DMS79 treated with DMSO at 0.1 percent for 48 hours (cell line): ENCODE measurements around the gene PLCD3.
"Not testable (repeated sequence)": the region's sequence is repeated elsewhere in the genome, so short reads cannot be mapped to it uniquely, and the experiment has no call there.

Source experiments
- DNase-seq: peaks from one replicate; lab custom pipeline; 2025; lab: John Stamatoyannopoulos, UW

Gene PLCD3

DNA sequence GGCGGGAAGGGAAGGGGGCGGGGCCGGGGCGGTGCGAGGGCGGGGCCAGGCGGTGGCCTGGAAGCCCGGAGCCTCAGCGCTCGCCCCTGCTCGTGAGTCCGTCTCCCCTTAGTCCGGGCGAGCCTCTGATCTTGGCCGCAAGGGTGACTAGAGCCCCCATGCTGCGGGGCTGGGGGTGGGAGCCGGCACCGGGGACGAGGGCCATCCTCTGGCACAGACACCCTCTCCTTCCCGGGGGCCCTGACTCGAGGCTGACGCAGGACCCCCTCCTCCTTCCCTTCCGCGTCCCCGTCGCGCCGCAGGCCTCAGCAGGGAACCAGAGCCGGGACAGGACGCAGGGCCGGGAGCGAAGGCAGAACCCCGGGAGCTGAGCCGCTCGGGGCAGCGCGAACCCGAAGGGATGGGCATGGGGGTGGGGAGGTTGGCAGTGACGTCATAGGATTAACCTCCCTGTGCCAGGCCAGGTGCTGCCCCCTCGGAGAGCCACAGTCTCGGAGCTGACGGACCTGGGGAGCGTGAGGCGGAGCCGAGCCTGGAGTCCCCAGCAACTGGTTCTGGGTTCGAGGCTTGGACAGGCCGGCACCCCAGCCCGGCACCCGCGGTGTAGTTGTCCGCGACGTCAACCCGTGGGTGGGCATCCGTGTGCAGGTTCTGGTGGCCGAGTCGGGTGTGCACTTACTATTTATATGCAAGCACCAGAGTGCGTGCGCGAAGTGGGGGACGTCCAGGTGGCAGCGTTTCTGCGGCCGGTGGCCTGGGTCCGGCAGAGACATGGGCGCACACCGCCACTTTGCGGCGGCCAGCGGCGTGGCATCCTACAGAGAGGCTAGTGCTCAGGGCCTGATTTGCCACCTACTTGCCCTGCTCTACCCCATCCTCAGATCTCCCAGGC is 503 bp upstream of the PLCD3 start:
- DNase-seq = peak; percentile 39

DNA sequence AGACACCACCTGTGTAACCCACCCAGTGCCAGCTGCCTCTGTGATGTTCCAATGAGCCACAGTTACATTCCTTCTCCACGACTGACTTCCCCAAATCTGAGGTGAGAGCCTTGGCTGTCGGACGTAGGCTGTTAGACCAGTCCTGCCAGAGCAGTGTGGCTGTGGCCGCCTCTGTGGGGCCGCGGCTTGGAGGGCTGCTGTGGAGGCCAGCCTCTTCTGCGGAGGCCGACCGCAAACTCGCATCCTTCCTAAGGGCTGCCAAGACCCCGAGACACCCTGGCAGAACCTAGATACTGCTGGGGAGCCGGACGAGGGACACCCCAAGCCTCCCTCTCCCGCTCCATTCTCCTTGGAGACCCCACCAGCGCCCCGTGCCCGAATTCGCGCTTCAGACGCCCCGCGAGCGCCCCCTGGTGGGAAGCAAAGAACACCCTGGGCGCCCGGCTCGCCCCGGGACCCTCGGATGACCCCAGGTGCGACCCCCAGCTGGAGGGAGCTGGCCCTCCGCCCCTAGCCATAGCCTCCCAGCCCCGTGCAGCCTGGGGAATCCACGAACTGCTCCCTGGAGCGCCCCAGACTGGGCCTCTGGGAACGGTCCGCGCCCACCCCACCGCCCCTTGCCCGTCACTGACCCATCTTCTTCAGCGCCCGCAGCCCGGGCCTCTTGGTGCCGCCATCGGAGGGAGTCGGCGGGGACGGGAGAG is 547 bp downstream of the PLCD3 start:
- DNase-seq = peak; percentile 35

- no peak for DNase-seq
Observed at GRCh38 chr17:45130681-45131615, 1.4 kb downstream of the PLCD3 start.

DNA sequence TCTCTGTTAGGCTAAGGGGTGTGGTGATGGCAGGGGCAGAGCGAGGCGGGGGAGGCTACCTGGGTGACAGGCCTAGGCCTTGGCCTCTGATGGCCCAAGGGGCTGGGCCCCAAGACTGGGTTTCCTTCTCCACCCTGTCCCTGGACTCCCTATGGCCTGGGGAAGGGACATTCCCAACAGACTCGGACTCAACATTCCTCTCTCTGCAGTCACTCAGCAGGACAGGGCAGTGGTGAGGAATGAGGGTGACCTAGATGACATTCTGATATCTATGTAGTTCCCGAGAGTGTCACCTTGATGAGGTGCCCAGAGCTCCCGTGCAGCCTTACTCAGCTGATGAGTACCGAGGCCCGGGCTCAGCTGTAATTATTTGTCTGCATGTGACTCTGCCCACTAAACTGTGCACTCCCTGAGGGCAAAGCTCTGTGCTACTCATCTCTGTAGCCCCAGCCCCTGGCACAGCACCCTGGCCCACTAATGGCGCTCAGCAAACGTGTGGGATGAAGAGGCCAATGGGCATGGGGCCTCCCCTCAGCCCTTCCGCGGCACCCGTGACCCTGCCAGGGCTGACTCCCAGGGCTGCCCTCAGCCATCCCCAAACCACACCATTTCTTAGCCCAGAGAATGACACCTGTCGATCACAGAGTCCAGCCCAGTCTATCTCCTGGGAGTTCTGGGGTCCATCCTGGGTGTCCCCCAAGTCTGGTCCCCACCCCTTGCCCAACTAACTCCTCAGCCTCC is 2.2 kb downstream of the PLCD3 start:
- no peak for DNase-seq

- no peak for DNase-seq
Observed at GRCh38 chr17:45129426-45129939, 2.8 kb downstream of the PLCD3 start.

- DNase-seq = no peak
Observed at GRCh38 chr17:45128989-45129388, 3.3 kb downstream of the PLCD3 start.

GRCh38 chr17:45128331-45128730 is 4.0 kb downstream of the PLCD3 start:
- no peak for DNase-seq

- no peak for DNase-seq
Observed at GRCh38 chr17:45127548-45128300, 4.6 kb downstream of the PLCD3 start.

DNA sequence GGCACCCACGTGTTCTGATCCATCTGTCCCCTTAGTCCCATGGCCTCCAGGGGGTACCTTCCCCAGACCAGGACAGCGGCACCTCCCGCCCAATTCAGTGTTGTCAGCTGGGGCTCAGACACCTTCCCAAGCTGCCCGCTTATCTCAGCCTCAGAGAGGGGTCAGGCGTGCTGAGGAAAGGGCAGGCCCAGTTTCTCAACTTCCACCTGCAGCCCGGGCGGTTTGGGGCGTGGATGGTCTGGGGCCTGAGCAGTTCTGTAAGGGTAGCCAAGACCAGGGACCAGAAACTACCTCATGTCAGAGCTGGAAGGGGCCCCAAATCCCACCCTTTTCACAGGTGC is 5.1 kb downstream of the PLCD3 start:
- no peak for DNase-seq

GRCh38 chr17:45125509-45125908 is 6.8 kb downstream of the PLCD3 start:
- no peak for DNase-seq

DNA sequence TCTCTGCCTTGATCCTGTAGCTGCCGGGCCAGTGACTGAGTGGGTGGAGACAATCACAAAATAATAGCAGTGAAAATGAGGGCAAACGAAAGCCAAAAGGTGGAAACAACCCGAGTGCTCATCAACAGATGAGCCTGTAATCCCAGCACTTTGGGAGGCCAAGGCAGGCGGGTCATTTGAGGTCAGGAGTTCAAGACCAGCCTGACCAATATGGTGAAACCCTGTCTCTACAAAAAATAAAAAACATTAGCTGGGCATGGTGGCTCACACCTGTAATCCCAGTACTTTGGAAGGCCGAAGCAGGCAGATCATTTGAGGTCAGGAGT is 7.6 kb downstream of the PLCD3 start:
- not testable (repeated sequence) for DNase-seq

- no peak for DNase-seq
Observed at GRCh38 chr17:45123930-45124796, 8.2 kb downstream of the PLCD3 start.

DNA sequence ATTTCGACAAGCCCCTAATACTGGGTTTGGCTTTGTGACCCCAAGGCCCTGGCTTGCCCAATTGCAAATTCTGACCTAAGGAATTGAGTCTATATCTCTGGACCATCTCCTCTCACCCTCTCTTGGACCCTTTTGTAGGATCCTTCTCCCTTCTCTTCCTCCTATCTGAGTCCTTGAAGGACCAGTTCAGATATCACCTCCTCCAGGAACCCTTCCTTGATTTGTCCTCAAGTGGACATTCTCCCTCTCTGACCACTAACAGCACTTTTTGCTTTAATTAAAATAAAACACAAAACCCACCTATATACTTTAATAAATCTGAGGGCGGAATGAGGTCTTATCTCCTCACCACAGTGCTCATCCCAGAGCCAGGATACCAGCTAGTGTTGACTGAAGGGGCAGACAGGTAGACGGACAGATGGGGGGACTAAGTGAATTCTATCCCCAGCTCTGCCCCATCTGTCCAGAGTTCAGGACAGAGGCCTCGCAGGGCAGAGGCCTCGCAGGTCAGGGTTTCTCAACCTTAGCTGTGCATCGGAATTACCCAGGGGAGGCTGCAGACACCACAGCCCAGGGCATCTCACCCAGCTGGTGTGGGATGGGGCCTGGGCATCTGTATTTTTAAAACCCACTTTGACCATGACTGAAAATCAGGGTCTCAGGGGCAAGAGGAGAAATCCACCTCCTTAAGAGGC is 9.1 kb downstream of the PLCD3 start:
- DNase-seq = no peak

DNA sequence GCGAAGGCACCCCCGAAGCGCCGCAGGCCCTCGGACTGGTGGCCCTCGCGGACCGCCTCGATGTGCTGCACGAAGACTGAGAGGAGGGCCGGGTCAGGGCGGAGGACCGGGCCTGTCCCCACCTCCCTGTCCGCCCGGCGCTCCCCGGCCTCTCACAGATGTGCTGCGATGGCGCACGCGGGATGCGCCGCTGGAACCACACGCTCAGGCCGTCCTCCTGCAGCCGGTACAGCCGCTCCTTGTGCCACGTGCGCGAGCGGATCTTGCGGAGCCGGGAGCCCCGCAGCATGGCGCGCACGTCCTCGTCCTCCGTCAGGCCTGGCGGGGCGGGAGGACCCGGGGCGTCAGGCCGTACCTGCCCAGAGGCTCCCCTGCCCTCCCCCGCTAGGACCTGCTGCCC is 11.3 kb downstream of the PLCD3 start:
- DNase-seq = no peak

DNA sequence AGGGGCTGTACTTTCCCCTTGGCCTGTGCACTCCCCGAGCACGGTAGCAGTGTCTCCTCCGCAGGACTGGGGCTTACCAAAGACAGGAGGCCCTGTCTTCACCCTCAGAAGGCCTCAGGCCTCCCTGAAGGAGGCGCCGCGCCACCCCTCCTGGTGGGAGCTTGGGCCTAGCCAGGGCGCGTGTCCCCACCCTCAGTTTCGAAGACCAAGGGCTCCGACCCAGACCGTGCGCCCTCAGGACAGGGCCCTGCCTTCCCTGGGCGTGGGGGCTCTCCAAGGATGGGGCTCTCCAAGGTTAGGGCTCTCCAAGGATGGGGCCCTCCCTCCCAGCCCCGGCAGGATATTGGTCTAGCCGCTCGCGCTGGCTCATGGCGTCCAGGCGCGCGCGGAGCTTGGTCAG is 11.8 kb downstream of the PLCD3 start:
- no peak for DNase-seq

DNA sequence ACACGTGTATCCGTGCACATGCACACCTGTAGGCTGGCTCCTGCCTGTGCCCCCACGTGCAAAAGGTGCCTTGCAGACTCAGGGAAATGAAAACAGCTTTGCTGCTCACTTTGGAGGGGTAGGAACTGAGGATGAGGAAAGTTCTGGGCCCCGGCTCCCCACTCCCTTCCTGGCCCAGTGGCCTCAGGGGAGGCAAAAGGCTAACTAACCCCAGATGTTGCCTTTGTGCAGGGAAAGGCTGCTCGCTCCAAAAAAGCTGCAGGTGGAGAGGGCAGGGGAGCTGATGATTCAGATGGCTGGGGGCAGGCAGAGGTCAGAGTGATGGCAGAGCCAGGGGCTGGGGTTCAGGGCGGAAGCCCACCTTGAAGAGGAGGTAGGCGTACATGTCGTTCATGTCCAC is 12.4 kb downstream of the PLCD3 start:
- no peak for DNase-seq

- no peak for DNase-seq
Observed at GRCh38 chr17:45118691-45119090, 13.6 kb downstream of the PLCD3 start.

DNA sequence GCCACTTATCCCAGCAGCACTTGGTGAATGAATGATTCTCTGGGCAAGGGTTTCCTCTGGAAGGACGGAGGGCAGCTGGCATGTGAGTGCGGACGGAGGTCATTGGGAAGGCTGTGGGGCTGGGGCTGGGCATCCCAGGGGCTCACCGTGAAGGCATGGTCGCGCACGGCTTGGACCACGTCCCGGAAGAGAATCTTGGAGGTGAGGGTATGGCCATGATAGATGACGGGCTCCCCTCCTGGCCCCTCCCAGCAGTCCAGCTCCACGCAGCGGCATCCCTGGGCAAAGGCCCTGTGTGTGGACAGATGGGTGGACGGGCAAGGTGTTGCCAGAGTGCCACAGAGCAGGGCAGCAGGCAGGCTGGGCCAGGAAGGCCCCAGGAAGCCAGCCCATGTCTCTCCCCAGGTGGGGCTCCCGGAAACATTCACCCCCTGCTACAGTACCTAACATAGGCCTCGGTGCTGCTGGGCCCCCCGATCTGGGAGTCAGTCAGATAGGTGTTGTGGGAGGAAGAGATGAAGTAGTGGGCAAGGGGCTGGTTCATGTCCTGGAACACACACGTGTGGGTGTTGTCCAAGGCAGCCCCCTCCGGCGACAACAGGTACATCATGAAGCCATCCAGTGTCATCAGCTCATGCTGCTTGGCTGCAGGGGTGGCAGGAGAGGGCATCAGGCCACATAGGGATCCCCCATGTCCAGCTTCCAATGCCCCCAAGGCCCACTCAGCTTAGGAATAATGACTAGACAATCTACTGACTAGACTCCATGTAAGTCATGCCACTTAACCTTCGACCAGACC is 14.3 kb downstream of the PLCD3 start:
- no peak for DNase-seq
